CD4-positive, alpha-beta T cell treated with Interleukin-21 for 1 hour (primary cell): ENCODE measurements around the gene YAP1.
"Not testable (repeated sequence)": the region's sequence is repeated elsewhere in the genome, so short reads cannot be mapped to it uniquely, and the experiment has no call there.

Source experiments
- DNase-seq: peaks from one replicate; pipeline ENCODE4 v3.0.0-alpha.2; 2020

Gene YAP1

DNA sequence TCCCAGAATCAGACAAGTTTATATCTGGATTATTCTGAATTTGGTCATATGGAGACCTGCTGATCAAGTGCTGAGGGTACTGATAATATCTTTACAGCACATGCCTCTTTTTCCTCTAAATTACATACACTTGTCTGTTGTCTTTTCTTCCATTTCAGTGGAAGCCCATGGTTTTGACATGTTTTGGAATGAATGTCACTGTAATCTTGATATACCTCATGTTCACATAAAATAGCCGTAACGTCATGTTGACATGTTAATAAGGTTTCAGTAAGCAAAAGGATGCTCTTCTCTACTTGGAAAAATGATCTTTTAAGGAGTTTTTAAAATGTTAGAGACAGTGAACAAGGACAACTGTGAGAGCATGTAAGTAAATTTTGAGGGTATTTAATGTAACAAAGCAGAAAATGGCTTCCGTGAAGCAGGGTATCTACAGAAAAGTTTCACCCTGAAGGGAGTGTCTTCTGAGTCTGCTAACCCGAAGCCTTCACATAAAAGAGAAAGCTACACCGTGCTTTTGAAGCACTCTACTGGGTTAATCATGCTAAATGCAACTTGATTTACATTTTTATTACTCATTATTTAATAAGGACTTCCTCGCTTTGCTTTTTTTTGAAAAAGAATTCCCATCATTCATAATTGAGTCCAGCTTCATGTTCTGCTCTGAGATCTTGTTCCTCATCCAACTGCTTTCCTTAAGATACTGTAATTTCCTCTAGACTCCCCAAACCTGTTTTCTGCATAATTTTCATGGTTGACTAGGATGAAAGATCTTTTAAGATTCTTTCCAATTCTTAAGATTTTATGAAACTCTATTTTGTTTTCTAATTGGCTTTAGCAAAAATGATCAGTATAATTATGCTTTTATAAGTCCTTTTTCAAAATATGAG, 56.2 kb downstream of the YAP1 start:
- DNase-seq: no peak

- DNase-seq: no peak
Observed at GRCh38 chr11:102168481-102168880, 58.2 kb downstream of the YAP1 start.

- DNase-seq: no peak
Observed at GRCh38 chr11:102171101-102171500, 60.9 kb downstream of the YAP1 start.

DNA sequence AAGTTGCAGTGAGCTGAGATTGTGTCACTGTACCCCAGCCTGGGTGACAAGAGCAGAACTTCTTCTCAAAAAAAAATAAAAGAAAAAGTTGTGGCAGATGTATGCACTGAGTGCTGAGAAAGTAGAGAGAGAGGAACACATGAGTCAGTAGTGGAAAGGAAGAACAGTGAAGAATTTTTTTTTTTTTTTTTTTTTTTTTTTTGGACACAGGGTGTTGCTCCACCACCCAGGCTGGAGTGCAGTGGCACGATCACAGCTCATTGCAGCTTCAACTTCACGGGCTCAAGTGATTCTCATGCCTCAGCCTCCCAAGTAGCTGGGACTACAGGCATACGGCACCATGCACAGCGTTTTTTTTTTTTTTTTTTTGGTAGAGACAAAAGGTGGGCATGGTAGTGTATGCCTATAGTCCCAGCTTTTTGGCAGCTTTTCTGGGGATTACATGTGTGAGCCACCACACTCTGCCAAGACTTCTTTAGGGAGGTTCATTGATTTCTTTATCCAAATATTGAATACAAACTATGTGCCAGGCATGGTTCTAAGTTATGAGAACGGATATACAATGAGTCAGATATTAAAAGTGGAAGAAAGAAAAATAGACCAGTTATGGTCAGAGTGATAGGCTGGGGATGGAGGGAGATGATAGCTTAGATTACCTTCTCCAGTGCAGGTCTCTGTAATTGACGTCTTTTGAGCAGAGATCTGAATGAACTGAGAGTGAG, 62.0 kb downstream of the YAP1 start:
- DNase-seq: no peak

DNA sequence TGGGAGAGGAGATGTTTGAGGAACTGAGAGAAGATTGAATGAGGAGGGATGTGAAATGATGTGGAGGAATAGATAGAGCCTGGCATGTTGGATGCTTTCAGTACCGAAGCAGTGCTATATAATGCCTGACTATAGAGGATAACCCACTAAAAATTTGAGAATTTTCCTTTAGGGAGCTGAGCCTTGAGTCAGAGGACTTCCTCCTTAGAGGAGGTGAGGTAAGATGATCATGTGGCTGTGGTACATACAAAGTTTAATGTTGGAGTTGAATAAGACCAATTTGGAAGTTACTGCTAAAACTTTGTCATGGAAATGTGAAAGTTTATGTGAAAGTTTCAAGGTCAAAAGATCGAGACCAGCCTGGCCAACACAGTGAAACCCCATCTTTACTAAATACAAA, 66.9 kb downstream of the YAP1 start:
- no peak for DNase-seq

GRCh38 chr11:102177974-102178631, 67.9 kb downstream of the YAP1 start:
- no peak for DNase-seq

DNA sequence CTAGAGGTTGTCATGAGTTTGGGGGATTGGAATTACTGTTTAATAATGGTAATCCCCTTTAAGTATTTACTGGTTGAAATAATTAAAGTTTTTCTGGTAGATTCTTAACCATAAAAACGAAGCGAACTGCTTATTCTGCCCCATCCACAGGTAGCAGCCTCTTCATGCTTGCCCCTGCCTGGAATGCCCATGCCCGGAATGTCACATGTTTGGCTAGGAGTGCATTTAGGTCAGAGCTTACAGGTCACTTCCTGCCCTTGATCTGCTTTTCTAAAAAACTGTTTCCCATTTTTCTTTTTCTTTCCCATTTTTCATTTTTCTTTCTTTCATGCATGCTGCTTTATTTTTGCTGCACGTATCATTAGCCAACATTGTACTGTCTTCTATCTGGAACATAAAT, 69.1 kb downstream of the YAP1 start:
- no peak for DNase-seq

- DNase-seq: no peak
Observed at GRCh38 chr11:102184269-102184987, 74.2 kb downstream of the YAP1 start.

DNA sequence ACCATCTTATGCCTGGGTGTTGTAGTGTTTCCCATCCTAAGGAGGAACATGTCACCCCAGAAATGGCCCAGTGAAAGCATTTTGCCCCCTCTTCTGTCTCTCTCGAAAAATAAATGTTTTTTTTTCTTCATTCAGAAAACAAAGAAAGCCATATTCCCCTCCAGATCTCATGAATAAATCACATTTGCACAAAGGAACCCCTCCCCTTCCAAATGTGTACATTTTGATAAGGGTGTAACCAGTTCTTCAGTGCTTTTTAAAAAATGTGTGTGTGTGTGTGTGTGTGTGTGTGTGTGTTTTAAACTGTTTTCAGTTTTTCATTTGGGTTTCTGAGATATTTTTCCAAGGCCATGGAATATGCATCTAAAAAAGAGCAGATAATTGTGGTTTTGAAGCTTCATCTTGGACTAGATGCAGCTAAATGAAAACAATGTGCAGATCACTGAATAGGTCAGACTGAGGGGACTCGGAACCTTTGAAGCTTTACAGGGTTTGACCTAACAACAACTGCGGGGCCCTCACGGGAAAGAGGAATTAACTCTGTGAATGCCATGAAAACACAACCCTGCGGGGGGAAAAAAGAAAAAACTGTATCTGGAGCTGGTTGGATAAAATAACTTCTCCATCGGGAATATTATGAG, 76.4 kb downstream of the YAP1 start:
- no peak for DNase-seq

GRCh38 chr11:102187416-102188151, 77.3 kb downstream of the YAP1 start:
- DNase-seq: no peak

- no peak for DNase-seq
Observed at GRCh38 chr11:102188488-102188887, 78.2 kb downstream of the YAP1 start.

- DNase-seq: no peak
Observed at GRCh38 chr11:102191832-102192231, 81.6 kb downstream of the YAP1 start.

GRCh38 chr11:102192349-102193066, 82.3 kb downstream of the YAP1 start:
- no peak for DNase-seq

GRCh38 chr11:102194257-102194656, 84.0 kb downstream of the YAP1 start:
- no peak for DNase-seq

DNA sequence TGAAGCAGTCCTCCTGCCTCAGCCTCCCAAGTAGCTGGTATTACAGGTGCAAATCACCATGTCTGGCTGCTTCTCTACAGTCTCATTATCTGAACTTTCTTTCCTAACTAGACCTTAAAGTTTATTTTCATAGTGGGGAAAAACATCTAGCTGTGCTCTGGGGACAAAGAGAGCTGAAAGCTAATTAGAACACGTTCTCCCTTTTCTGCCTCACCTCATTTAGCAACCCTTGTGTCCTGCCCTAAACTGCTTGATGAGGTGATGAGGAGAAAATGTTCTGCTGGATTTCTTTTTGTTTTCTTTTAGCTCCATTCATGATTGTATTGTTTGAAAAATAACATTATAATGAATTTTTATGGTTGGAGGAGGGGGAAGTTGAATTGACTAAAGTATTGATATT, 84.7 kb downstream of the YAP1 start:
- no peak for DNase-seq

DNA sequence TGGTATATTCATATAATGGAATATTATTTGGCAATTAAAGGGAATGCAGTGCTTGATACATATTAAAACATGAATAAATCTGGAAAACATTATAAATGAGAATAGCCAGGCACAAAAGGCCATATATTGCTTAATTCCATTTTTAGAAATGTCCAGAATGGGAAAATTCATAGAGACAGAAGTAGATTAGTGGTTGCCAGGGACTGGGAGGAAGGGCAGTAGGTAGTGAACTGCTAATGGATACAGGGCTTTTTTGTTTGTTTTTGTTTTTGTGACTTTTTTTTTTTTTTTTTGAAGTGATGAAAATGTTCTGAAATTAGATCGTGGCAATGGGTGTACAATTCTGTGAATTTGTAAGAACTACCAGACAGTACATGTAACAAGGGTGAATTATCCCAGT, 86.1 kb downstream of the YAP1 start:
- DNase-seq: no peak

DNA sequence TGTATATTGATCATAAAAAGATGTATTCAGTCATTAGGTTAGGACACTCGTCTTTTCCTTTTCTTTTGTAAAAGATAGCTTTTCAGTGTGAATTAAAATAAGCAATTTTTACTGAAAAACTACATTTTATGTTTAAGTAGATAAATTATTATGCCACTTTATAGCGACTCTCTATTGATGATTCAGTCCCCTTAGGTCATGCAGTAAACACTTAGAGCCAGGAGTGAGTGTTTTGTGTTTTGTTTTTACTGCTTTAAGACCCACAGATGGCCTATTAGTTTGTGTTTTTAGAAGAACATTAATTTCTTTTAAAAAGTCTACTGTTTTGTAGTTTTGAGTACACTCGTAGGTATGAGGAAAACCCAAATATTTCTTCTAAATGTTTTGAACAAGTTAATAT, 86.6 kb downstream of the YAP1 start:
- DNase-seq: no peak

DNA sequence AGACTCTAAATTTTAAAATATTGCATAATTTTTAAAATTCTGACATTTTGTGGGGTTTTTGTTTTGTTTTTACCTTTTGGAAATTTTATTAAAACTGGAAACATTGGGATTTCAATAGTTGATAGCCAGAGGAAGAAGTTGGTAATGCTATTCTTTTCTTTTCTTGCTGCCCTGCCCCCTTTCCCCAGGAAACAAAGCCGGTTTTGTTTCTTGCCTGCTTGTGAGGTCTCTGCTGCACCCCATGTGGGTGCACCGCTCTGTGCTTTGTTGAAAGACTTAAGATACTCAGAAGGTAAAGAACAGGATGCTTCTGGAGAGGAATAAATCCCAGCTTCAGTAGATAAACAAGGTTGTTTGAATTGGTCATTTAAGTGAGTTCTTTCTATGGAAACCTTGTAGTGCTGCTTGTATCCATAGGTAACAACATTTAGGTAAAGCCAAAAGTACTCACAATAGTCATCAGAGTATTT, 87.5 kb downstream of the YAP1 start:
- DNase-seq: no peak

DNA sequence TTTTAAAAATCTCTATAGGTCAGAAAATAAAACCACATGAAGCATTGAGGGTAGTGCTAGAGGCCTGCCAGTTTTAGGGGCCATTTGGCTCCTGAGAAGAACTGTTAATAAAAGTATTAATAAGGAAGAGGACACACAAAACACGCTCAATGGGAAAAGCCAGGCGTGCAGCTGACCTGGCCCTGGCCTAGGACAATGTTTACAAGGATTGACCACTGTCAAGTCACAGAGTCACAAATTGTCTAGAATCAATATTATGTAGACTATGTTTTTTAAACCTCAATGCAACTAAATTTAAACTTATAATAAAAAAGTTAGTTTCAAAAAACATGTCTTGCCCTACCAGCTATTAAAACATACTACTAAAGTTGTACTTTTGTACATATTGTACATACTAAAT, 89.4 kb downstream of the YAP1 start:
- DNase-seq: no peak

DNA sequence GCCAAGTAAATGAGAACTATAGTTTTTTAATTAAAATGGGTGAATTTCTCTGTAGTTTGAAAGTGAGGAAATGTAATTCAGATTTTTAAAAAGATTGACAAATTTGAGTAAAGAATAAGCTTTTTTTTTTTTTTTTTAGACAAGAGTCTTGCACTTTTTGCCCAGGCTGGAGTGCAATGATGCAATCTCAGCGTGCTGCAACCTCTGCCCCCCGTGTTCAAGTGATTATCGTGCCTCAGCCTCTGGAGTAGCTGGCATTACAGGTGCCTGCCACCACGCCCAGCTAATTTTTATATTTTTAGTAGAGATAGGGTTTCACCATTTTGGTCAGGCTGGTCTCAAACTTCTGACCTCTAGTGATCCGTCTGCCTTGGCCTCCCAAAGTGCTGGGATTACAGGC, 90.1 kb downstream of the YAP1 start:
- DNase-seq: not testable (repeated sequence)

GRCh38 chr11:102201776-102202175, 91.5 kb downstream of the YAP1 start:
- no peak for DNase-seq
